NB4 (cell line): ENCODE data around the gene HIPK1.

Experiments used
- DNase-seq: peaks from one replicate; pipeline ENCODE4 v3.0.0; 2010; ENCODE audit warnings: low read depth
- H3K4me3 ChIP-seq: one replicate; pipeline ENCODE4 v1.5.1; 2011; ENCODE audit warnings: mild to moderate bottlenecking, low read depth, low read length, moderate library complexity
- CTCF ChIP-seq: IDR thresholded peaks from one replicate; pipeline ENCODE4 v1.5.1; 2012; ENCODE audit warnings: low read depth, low read length
- MAX ChIP-seq: IDR thresholded peaks from 2 replicates; pipeline ENCODE4 v1.6.1; 2011; ENCODE audit warnings: low read depth, low read length
- MYC ChIP-seq: IDR thresholded peaks from 2 replicates; pipeline ENCODE4 v1.6.1; 2011; ENCODE audit warnings: low read depth, low read length
- POLR2A ChIP-seq: IDR thresholded peaks from 2 replicates; pipeline ENCODE4 v1.6.1; 2011; ENCODE audit warnings: mild to moderate bottlenecking; ENCODE audit not compliant: insufficient read length; ENCODE audit errors: extremely low read depth

Gene HIPK1

GRCh38 chr1:114021665-114022099 is 92.6 kb downstream of the HIPK1 start:
- H3K4me3 ChIP-seq, result no peak overlapping the region
- DNase-seq, result no peak
- no peak for TF ChIP-seq CTCF
- TF ChIP-seq MYC, result no peak
- TF ChIP-seq POLR2A, result no peak
- no peak for TF ChIP-seq MAX

- no peak overlapping the region for H3K4me3 ChIP-seq
- TF ChIP-seq POLR2A, result no peak
- TF ChIP-seq MYC, result no peak
- no peak for TF ChIP-seq CTCF
- TF ChIP-seq MAX, result no peak
- DNase-seq, result no peak
Measured at GRCh38 chr1:114022877-114023276, 93.8 kb downstream of the HIPK1 start.

- no peak for TF ChIP-seq CTCF
- no peak for DNase-seq
- H3K4me3 ChIP-seq, result no peak overlapping the region
Measured at GRCh38 chr1:114023377-114023776, 94.3 kb downstream of the HIPK1 start.

DNA sequence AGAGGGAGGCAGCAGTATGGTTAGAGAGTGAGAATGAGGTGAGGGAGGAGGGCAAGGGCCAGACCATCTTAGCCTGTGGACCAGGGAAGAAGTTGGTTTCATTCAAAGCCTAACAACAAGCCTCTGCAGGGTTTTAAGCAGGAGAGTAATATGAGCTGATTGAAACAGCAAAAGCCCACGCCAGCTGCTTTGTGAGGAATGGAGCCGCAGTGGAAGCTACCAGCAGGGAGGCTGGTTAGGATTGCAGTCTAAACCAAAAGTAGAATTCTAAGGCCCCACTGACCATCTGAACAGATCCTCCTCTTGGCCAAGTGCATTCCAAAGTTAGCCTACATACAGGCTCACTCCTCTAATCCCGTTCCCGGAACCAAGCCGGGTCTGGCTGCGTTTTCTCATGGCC is 94.9 kb downstream of the HIPK1 start:
- no peak for TF ChIP-seq CTCF
- no peak for TF ChIP-seq MAX
- TF ChIP-seq POLR2A, result no peak
- H3K4me3 ChIP-seq, result no peak overlapping the region
- no peak for DNase-seq

GRCh38 chr1:114025609-114026401 is 96.7 kb downstream of the HIPK1 start:
- no peak for DNase-seq
- H3K4me3 ChIP-seq, result no peak overlapping the region
- TF ChIP-seq CTCF, result no peak
- no peak for TF ChIP-seq MAX
- no peak for TF ChIP-seq MYC
- no peak for TF ChIP-seq POLR2A

DNA sequence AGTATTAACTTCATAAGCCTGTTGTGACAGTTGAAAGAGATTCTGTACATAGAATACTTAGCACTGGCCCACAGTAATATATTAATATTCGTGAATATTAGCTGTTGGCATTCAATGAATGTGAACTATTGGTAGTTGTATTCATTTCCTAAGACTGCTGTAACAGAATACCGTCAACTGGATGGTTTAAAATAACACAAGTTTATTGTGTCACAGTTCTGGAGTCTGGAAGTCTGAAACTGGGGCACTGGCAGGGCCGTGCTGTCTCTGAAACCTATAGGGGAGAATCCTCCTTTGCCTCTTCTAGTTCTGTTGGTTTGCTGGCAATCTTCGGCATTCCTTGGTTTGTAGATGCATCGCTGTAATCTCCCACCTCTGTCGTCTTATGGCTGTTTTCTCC is 97.7 kb downstream of the HIPK1 start:
- DNase-seq, result no peak
- no peak overlapping the region for H3K4me3 ChIP-seq
- no peak for TF ChIP-seq MAX
